HG03521 (cell line): Measurements from ENCODE around the gene PRDM8.
A peak's percentile ranks its signal among the peaks of the same experiment; 100 is the strongest.
"Not testable (repeated sequence)": the region's sequence is repeated elsewhere in the genome, so short reads cannot be mapped to it uniquely, and the experiment has no call there.

Experiments used
- ATAC-seq: cut with Tn5 transposase; IDR thresholded peaks from one replicate; pipeline ENCODE4 v1.9.1; 2021; ENCODE audit warnings: mild to moderate bottlenecking, moderate library complexity; ENCODE audit not compliant: unreplicated experiment

The PRDM8 gene

DNA sequence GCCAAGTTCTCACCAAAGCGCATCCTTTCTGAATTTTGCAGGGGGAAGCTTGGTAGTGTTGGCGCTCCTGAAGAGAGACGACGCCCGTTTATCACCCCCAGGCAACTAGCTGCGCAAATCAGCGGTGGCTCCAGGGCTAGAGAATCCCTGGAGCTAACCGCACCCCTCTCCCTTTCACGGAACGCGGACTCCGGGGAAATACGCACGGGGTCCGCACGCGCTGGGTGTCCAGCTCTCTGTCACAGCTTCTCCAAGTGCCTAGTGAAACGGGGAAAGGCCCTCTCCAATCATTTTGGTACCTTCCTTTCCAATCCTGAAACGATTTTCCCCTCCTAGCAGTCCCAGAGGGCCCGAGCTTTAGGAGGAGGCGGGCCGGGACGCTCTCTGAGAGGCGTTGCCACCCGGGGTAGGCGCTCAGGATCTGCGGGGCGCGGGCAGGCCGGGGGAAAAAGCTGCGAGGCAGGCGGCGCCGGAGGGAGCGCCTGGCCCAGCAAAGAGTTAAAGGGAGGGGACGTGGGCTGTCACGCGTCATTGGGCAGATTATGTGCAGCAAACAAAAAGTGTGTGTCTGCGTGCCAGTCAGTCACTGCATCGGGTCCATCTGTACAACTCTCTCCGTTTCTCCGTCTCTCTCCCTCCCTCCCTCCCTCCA, at the start of gene PRDM8:
TSS of gene PRDM8 (plus strand) at position 582 of the 652 bp plus-strand sequence. CDS start 2,578 bp downstream, outside the sequence.
- no peak for ATAC-seq

DNA sequence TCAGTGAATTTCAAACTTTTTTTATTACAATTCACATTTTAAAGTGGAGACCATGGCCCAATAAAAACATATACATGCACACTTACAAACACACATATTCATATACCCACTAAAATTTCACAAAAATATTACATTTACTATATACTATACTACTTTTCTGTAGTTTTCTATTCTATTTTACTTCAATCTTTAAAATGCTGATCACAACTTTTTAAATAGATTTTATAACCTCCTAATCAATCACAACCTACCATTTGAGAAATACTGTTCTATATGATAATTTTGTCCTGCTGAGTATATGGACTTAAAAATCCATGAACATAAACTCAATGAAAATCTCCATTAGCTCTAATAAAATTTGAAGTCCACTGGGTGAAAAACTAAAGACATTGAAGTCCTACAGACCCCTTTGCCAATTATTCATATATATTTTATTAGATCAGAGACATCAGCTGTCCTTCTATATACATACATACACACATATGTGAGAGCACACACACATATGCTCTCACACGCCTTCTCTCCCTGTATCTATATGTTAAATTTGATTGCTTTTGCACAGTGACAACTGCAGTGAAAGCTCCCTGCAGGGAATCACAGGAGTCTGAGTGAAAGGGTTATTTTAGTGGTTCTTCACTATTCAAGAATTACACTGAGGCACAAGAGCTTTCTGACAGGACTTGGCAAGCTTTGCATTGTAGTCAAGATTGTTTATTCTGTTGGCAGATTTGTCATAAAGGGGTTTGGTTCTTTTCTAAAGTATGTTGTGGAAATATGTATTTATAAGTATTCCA, 46.7 kb upstream of the PRDM8 start:
- no peak for ATAC-seq

DNA sequence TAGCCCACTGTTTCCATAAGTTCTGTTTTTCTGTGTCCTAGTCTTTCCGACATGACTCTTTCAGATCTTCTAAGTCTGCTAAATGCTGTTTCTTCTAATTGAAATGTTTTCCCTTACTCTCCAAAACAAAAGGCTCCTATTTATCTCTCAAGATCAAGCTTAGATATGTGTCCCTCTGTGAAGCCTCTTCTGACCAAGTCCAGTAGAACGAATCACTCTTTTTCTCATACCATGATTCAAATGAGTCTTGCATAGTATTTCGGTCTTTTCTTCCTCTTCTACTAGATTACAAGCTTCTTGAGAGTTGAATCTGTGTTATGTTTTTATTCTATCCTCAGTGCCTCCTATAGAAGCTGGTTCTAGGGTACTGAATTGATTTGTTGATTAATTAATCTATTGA, 45.3 kb upstream of the PRDM8 start:
- ATAC-seq = no peak

DNA sequence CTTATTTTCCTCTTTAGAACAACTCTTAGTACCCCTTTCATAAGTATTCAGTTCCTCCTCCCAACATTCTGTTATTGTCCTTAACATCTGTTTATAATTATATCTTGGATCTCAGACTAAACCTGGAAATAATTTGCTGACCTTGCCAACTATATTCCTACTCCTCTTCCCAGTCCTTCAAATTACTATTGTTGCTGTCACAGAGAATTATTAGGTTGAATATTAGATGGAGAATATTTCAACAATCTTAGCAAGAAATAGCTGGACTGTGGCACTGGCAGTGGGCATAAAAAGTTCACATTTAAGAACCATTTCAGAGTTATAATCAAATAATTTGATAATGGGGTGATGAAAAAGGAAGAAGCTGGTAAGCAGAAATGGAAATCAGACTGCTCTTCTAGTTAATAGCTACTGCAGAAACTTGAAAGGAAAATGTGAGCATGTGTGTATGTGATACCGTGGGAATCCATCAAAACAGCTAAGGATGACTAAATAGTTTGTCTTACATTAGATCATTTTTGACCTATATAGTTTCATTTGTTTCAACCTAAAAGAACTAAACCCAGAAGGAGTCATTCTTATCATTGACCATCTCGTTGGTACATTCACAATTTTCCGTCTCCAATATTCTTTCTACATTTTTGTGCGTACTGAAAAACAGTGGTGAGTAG, 43.3 kb upstream of the PRDM8 start:
- ATAC-seq = no peak

DNA sequence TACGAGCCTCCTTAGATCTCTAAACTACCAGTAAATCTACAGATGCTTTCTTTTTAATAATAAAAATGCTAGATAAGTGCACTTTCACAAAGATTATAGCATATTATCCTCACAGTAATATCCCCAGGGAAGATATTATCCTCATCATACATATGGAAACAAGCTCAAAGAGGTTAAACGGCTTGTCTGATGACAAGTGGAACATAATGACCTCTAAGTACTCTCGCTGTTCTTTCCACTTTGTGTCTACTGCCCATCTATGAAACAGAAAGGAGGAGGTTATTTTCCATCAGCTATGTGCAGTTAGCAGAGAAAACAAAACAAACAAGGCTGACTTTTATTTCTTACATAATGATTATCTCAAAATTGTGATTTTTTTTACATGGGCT, 42.8 kb upstream of the PRDM8 start:
- no peak for ATAC-seq

DNA sequence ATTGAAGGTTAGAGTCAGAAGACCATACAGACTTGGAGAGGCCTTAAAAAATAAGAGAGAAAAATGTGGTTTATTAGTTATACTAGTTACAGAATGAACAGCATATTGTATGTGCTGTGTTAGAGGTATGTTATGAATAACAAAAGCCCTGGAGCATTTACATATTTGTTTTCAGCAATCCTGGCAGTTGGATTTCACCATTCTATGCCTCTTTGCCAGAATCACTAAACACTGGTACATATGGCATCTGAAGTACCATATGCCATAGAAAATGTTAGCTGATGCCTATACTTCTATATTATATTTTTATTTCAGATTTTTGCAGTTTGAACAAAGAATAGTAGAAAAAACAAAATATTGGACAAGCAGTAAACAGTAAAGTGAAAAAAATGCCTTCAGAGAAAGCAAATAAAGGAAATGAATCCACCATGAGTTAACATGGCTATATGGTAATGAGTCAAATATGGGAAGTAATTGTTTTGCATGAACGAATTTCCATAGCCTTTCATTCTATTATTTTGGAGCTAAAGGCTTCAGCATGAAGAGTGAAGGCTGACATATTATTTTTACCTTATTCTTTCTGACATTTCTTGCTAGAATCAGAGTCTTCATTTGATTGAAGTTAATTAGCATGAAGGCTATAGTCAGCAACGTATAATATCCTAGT, 41.9 kb upstream of the PRDM8 start:
- ATAC-seq = no peak

DNA sequence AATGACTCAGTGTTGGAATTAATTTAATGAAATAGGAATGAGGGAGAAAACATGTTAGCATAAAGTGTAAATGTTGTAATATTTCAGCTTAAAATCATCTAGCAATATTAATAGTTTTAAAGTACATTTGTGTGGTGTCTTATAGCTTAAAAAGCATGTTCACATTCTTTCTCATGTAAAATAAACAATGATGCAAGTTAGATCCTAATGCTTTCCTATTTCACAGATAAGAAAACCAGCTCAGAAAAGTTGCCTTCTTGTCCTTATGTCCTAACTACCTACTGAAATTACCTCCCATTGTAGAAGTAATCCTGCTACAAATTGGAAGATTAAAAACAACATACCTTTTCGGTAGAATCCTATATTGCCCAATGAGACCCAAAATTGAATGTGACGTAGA, 40.9 kb upstream of the PRDM8 start:
- ATAC-seq = no peak

DNA sequence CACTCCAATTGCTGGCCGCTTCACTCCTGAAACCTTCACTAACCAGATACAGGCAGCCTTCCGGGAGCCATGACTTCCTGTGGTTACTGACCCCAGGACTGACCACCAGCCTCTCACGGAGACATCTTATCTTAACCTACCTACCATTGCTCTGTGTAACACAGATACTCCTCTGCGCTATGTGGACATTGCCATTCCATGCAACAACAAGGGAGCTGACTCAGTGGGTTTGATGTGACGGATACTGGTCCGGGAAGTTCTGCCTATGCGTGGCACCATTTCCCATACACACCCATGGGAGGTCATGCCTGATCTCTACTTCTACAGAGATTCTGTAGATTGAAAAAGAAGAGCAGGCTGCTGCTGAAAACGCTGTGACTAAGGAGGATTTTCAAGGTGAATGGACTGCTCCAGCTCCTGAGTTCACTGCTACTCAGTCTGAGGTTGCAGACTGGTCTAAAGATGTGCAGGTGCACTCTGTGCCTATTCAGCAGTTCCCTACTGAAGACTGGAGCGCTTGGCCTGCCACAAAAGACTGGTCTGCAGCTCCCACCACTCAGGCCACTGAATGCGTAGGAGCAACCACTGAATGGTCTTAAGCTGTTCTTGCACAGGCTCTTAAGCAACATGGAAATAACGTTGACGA, 35.8 kb upstream of the PRDM8 start:
- no peak for ATAC-seq

- no peak for ATAC-seq
Observed at GRCh38 chr4:80162418-80162817, 34.9 kb upstream of the PRDM8 start.

- no peak for ATAC-seq
Observed at GRCh38 chr4:80165855-80166254, 31.4 kb upstream of the PRDM8 start.

DNA sequence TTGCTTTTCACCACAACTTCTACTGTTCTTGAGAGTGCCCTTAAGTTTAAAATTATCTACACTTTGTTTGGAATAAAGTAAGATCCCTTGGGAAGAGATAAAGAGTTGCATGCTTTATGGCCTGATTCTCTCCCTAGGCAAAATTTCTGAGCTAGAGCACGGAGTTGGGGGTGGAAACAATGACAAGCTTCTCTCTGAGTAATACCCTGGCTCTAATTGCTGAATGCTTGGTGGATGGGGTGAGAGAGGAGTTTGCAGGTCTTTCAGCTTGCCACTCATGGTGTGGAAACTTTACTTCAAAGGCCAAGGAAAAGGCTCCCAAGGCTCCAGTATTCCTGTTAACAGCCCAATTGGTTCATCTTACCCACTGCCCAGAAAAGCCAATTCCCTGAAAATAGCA, 26.1 kb upstream of the PRDM8 start:
- ATAC-seq = no peak

- ATAC-seq = no peak
Observed at GRCh38 chr4:80171656-80172055, 25.6 kb upstream of the PRDM8 start.

DNA sequence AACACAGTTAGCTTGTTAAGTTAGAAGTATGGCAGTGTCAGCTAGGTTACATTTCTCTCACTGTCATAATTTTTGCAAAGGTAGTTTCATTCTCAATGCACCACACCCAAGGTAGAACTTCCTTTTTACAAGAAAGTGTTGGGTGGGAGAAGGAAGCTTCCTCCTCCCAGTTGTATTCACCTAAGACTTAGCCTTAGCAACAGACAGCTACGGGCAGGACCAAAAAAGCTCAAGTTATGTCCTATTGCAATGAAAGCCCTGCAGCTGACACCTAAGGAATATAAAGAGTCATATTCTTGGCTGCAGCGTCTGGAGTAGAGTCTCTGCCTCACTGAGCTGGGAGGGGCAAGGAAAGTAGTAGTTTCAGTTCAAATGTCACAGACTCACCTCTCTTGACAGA, 25.1 kb upstream of the PRDM8 start:
- ATAC-seq = peak; percentile 44

DNA sequence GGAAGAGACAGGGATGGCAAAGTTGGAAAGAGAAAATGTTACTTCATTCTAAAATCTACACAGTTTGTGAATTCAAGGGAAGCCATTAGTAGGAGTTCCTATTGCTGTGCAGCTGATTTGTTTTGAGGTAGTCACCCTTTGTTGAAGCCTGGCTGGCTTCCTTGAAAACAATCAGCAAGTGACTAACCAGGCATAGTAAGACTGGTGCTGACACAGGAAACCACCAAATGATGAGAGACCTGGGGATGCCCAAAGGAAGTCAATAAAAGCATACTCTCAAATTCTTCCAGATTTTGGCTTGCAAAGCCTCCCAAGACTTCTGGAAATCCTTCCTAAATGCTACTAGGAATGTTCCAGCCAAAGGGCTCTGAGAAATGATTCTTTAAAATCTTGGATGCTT, 23.9 kb upstream of the PRDM8 start:
- ATAC-seq = peak; percentile 75

GRCh38 chr4:80173841-80174240, 23.5 kb upstream of the PRDM8 start:
- no peak for ATAC-seq

DNA sequence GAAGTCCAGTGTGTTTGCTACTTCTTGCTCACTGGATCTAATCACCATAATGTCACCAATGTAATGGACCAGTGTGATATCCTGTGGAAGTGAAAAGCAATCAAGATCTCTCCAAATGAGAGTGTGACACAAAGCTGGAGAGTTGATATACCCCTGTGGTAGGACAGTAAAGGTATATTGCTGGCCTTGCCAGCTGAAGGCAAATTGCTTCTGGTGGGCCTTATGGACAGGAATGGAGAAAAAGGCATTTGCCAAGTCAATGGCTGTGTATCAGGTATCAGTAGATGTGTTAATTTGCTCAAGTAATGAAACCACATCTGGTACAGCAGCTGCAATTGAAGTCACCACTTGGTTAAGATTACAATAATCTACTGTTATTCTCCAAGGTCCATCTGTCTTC, 19.5 kb upstream of the PRDM8 start:
- ATAC-seq = not testable (repeated sequence)

GRCh38 chr4:80178964-80179363, 18.3 kb upstream of the PRDM8 start:
- no peak for ATAC-seq

DNA sequence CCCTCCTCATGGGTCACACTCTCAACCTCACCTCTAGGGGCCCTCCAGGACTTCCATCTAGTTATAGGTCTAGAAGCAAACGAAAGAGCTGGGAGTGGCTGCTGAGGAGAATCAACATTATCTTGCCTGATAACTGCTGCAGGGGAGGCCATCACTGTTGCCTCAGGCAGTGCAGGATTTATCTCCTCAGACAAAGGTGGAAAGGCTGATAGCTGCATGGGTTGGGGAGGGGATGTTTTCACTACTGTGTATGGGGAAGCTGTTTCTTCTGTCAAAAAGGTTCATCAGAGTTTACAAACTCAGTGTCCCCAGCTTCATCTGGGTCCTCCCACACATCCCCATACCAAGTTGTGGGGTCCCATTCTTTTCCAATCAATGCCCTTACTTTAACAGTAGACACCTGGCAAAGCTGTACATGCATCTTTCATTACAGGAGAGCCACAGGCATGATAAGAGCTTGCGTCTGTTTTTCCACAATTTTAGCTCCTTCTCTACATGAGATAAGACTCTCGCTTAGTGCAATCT, 17.6 kb upstream of the PRDM8 start:
- no peak for ATAC-seq

DNA sequence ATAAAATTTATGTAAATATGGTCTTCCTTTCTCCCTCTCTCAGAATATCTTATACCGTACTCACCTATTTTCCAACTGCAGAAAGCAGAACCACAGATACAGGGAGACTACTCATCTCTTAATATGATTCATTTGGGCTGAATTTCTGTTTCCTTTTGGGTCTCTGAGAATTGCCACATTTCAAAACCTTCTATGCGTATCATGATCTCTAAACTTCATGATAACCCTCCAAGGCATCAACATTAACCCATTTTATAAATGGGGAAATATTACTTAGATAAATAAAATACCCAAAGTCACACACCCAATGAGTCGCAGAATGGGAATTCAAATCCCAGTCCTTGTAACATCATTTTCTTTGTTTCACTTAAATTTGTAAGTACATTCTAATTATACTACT, 16.6 kb upstream of the PRDM8 start:
- no peak for ATAC-seq

DNA sequence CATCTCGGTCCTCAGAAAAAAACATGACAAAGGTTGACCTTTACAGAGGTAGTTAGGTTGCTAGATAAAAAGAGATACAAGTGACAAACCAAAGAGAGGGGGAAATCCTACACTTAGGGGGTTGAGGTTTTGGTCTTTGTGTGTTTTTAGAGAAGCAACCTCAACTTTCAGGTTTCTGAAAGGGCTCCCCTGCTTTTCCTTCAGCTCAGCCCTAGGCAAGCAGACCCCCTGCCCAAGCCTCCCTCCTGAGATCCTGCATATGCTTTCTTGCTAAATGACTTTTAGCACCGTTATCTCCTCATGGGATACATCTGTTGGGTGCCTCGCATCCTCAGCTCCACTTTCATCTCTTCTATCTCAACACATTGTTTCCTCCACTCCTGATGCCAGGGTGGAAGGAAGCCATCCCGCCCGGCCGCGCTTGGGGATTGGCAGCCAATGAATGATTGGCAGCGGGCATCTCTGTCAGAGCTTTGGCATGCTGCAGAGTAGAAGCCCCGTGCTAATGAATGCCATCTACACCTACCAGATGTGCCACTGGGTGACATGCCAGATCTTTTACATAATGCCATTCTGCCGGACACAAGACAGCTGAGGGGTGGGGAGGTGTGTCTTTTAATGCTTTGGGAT, 15.0 kb upstream of the PRDM8 start:
- no peak for ATAC-seq
